DND-41 (cell line): Measurements from ENCODE around the gene PPM1E.

Experiments
- ATAC-seq: fragments of 200-7000 bp; cut with Tn5 transposase; 3 replicates; pipeline ENCODE4 v1.9.1; 2021; ENCODE audit warnings: low read depth; ENCODE audit not compliant: insufficient read depth
- DNase-seq: peaks from one replicate; pipeline ENCODE4 v3.0.0-alpha.2; 2020
- H2AFZ ChIP-seq: 2 replicates; pipeline ENCODE4 v1.6.0; 2012; ENCODE audit warnings: low read depth, low read length
- H3K27ac ChIP-seq: 2 replicates; pipeline ENCODE4 v1.5.1; 2012; ENCODE audit warnings: low read length, inconsistent platforms
- H3K27me3 ChIP-seq: fragments of 200-600 bp; sonication (generic); 2 replicates; pipeline ENCODE4 v1.6.0; 2012; ENCODE audit warnings: low read length, mild to moderate bottlenecking, inconsistent platforms; ENCODE audit not compliant: insufficient read depth, poor library complexity
- H3K36me3 ChIP-seq: 2 replicates; pipeline ENCODE4 v1.5.1; 2012; ENCODE audit warnings: low read length, inconsistent platforms; ENCODE audit not compliant: insufficient read depth
- H3K4me1 ChIP-seq: 2 replicates; pipeline ENCODE4 v1.5.1; 2012; ENCODE audit warnings: mild to moderate bottlenecking, low read length; ENCODE audit not compliant: insufficient read depth
- H3K4me2 ChIP-seq: 2 replicates; pipeline ENCODE4 v1.6.0; 2012; ENCODE audit warnings: mild to moderate bottlenecking, moderate library complexity, low read length, inconsistent platforms; ENCODE audit not compliant: insufficient read depth
- H3K4me3 ChIP-seq, 2 experiments: fragments of 200-600 bp in 1 of 2; shearing (Covaris generic) in 1 of 2; 2 replicates each; pipeline ENCODE4 v1.5.1; 2012 to 2016; ENCODE audit warnings: inconsistent platforms in 2 of 2, low read length in 2 of 2, mild to moderate bottlenecking in 2 of 2, low read depth in 1 of 2, moderate library complexity in 1 of 2
- H3K79me2 ChIP-seq: 2 replicates; pipeline ENCODE4 v1.6.0; 2012; ENCODE audit warnings: low read length, inconsistent platforms; ENCODE audit not compliant: insufficient read depth
- H3K9ac ChIP-seq: 2 replicates; pipeline ENCODE4 v1.6.0; 2012; ENCODE audit warnings: low read depth, mild to moderate bottlenecking, inconsistent platforms, low read length, moderate library complexity
- H3K9me3 ChIP-seq: 2 replicates; pipeline ENCODE4 v1.5.1; 2012; ENCODE audit warnings: low read length, moderate library complexity, mild to moderate bottlenecking, inconsistent platforms; ENCODE audit not compliant: insufficient read depth, severe bottlenecking
- H4K20me1 ChIP-seq: 2 replicates; pipeline ENCODE4 v1.6.0; 2012; ENCODE audit warnings: low read length; ENCODE audit not compliant: insufficient read depth
- CTCF ChIP-seq: IDR thresholded peaks from 2 replicates; pipeline ENCODE4 v1.5.1; 2012; ENCODE audit warnings: borderline replicate concordance, low read length, moderate library complexity, mild to moderate bottlenecking; ENCODE audit not compliant: poor library complexity, severe bottlenecking; ENCODE audit errors: extremely low read depth
- EZH2 ChIP-seq: IDR thresholded peaks from 3 replicates; pipeline ENCODE4 v1.6.1; 2012; ENCODE audit warnings: borderline replicate concordance, low read depth, mild to moderate bottlenecking, moderate library complexity, low read length, inconsistent platforms; ENCODE audit not compliant: severe bottlenecking

PPM1E gene

GRCh38 chr17:58808609-58809563 is 53.2 kb downstream of the PPM1E start:
- Histone ChIP-seq H3K4me2 (no peak overlapping the region), H3K27me3 (peaks cover 15% of the 10 kb centered on the region), H3K4me1 (no peaks in the 10 kb centered on the region), H3K79me2 (no peaks in the 10 kb centered on the region), H4K20me1 (no peaks in the 10 kb centered on the region), H3K9ac (no peak overlapping the region), H3K27ac (no peak overlapping the region), H3K4me3 (no peak overlapping the region), H2AFZ (no peak overlapping the region), H3K9me3 (no peaks in the 10 kb centered on the region), H3K36me3 (no peaks in the 10 kb centered on the region)
- DNase-seq (no peak), ATAC-seq (no peak)
- TF ChIP-seq CTCF (no peak), EZH2 (no peak)

- Histone ChIP-seq H3K9ac (no peak overlapping the region), H3K79me2 (no peaks in the 10 kb centered on the region), H3K27me3 (peaks cover 15% of the 10 kb centered on the region), H4K20me1 (no peaks in the 10 kb centered on the region), H3K4me2 (no peak overlapping the region), H3K4me3 (no peak overlapping the region), H3K27ac (no peak overlapping the region), H3K9me3 (no peaks in the 10 kb centered on the region), H3K36me3 (no peaks in the 10 kb centered on the region), H2AFZ (no peak overlapping the region), H3K4me1 (no peaks in the 10 kb centered on the region)
- TF ChIP-seq CTCF = no peak
- no peak for TF ChIP-seq EZH2
- DNase-seq (no peak), ATAC-seq (no peak)
Observed at GRCh38 chr17:58809564-58809936, 53.9 kb downstream of the PPM1E start.

GRCh38 chr17:58811290-58811689 is 55.6 kb downstream of the PPM1E start:
- Histone ChIP-seq H3K27me3 (peaks cover 12% of the 10 kb centered on the region), H3K9me3 (no peaks in the 10 kb centered on the region), H3K4me3 (no peak overlapping the region), H3K4me1 (no peaks in the 10 kb centered on the region), H3K27ac (no peak overlapping the region), H4K20me1 (no peaks in the 10 kb centered on the region), H3K9ac (no peak overlapping the region), H3K36me3 (no peaks in the 10 kb centered on the region), H3K4me2 (no peak overlapping the region), H3K79me2 (no peaks in the 10 kb centered on the region), H2AFZ (no peak overlapping the region)
- TF ChIP-seq CTCF = no peak
- no peak for TF ChIP-seq EZH2
- ATAC-seq = no peak
- DNase-seq = no peak
